Measurements from ENCODE around the gene CLEC1A. TPM values are rescaled to one million over a fixed set of nuclear protein-coding genes. Genes with fewer than 3 reads are reported as not detected.

The CLEC1A gene
- total and polyA plus RNA-seq, 2 donors from 2014 or later, result 5.3 to 6.3 TPM

GRCh38 chr12:10025236-10025635, 73.5 kb downstream of the CLEC1A start:
- FAIRE-seq, result no peak
- Histone ChIP-seq H3K9me3 (ENCODE audit: control insufficient read depth in 2 of 3, insufficient read depth in 1 of 3, low read length in 3 of 3) (no peaks in the 10 kb centered on the region), H3K9ac (ENCODE audit: low read length in 3 of 3) (no peak overlapping the region)

GRCh38 chr12:10021342-10021741, 77.4 kb downstream of the CLEC1A start:
- DNase-seq (no peak), FAIRE-seq (no peak)
- Histone ChIP-seq H3K27me3 (ENCODE audit: control insufficient read depth, insufficient read depth, low read length) (no peaks in the 10 kb centered on the region), H3K9ac (ENCODE audit: low read length in 3 of 3) (no peak overlapping the region), H3K9me3 (ENCODE audit: control insufficient read depth in 2 of 3, insufficient read depth in 1 of 3, low read length in 3 of 3) (no peaks in the 10 kb centered on the region), H3K36me3 (ENCODE audit: control insufficient read depth in 2 of 3, insufficient read depth in 3 of 3, low read length in 3 of 3) (no peaks in the 10 kb centered on the region), H3K4me3 (ENCODE audit: low read length in 3 of 3) (no peak overlapping the region), H3K27ac (ENCODE audit: low read depth in 2 of 2, low read length in 2 of 2) (no peak overlapping the region), H3K4me1 (ENCODE audit: control insufficient read depth in 2 of 3, insufficient read depth in 2 of 3, low read depth in 1 of 3, low read length in 3 of 3) (no peaks in the 10 kb centered on the region)
- intact Hi-C loops (cut with DNase I), result no loop called here
- no peak for TF ChIP-seq CTCF (IDR thresholded peaks at IDR 0.05; ENCODE audit: borderline replicate concordance, extremely low read depth, insufficient read depth)

More at GRCh38 chr12:10025236-10025635, 73.5 kb downstream of the CLEC1A start:
- intact Hi-C loops (cut with DNase I), result no loop called here
- Histone ChIP-seq H3K27me3 (ENCODE audit: control insufficient read depth, insufficient read depth, low read length) (no peaks in the 10 kb centered on the region), H3K4me1 (ENCODE audit: control insufficient read depth in 2 of 3, insufficient read depth in 2 of 3, low read depth in 1 of 3, low read length in 3 of 3) (no peaks in the 10 kb centered on the region), H3K36me3 (ENCODE audit: control insufficient read depth in 2 of 3, insufficient read depth in 3 of 3, low read length in 3 of 3) (no peaks in the 10 kb centered on the region), H3K4me3 (ENCODE audit: low read length in 3 of 3) (no peak overlapping the region), H3K27ac (ENCODE audit: low read depth in 2 of 2, low read length in 2 of 2) (no peak overlapping the region)
- DNase-seq, result no peak
- TF ChIP-seq CTCF (IDR thresholded peaks at IDR 0.05; ENCODE audit: borderline replicate concordance, extremely low read depth, insufficient read depth), result no peak

Other genes with a start within 250 kb of the CLEC1A start
- 11.8 TPM for gene CLEC2B, start 229.6 kb downstream of the CLEC1A start, total RNA-seq
- gene CLEC2B, start 229.6 kb downstream of the CLEC1A start, polyA plus RNA-seq (ENCODE audit: insufficient read depth, low read depth, low replicate concordance), result 7.0 TPM
- gene KLRF2, start 217.5 kb downstream of the CLEC1A start, total RNA-seq, result not detected
- gene KLRF2, start 217.5 kb downstream of the CLEC1A start, polyA plus RNA-seq (ENCODE audit: insufficient read depth, low read depth, low replicate concordance), result not detected
- gene CLEC2A, start 166.6 kb downstream of the CLEC1A start, total RNA-seq, result not detected
- not detected for gene CLEC2A, start 166.6 kb downstream of the CLEC1A start, polyA plus RNA-seq (ENCODE audit: insufficient read depth, low read depth, low replicate concordance)
- 4.8 TPM for gene CLEC12A, start 127.6 kb downstream of the CLEC1A start, total RNA-seq
- 1.3 TPM for gene CLEC12A, start 127.6 kb downstream of the CLEC1A start, polyA plus RNA-seq (ENCODE audit: insufficient read depth, low read depth, low replicate concordance)
- gene CLEC1B, start 99.9 kb downstream of the CLEC1A start, total RNA-seq, result not detected
- not detected for gene CLEC1B, start 99.9 kb downstream of the CLEC1A start, polyA plus RNA-seq (ENCODE audit: insufficient read depth, low read depth, low replicate concordance)
- gene CLEC12B, start 88.4 kb downstream of the CLEC1A start, total RNA-seq, result not detected
- not detected for gene CLEC12B, start 88.4 kb downstream of the CLEC1A start, polyA plus RNA-seq (ENCODE audit: insufficient read depth, low read depth, low replicate concordance)
- gene CLEC9A, start 68.3 kb downstream of the CLEC1A start, total RNA-seq, result 0.57 TPM
- gene CLEC9A, start 68.3 kb downstream of the CLEC1A start, polyA plus RNA-seq (ENCODE audit: insufficient read depth, low read depth, low replicate concordance), result not detected
- 20.0 TPM for gene CLEC7A, start 31.2 kb upstream of the CLEC1A start, total RNA-seq
- gene CLEC7A, start 31.2 kb upstream of the CLEC1A start, polyA plus RNA-seq (ENCODE audit: insufficient read depth, low read depth, low replicate concordance), result 0.43 TPM
- gene OLR1, start 73.1 kb upstream of the CLEC1A start, total RNA-seq, result 6.7 TPM
- gene OLR1, start 73.1 kb upstream of the CLEC1A start, polyA plus RNA-seq (ENCODE audit: insufficient read depth, low read depth, low replicate concordance), result 11.5 TPM
- gene TMEM52B, start 80.0 kb upstream of the CLEC1A start, total RNA-seq, result 25.7 TPM
- gene TMEM52B, start 80.0 kb upstream of the CLEC1A start, polyA plus RNA-seq (ENCODE audit: insufficient read depth, low read depth, low replicate concordance), result 292 TPM
- 142 TPM for gene GABARAPL1, start 113.9 kb upstream of the CLEC1A start, total RNA-seq
- 454 TPM for gene GABARAPL1, start 113.9 kb upstream of the CLEC1A start, polyA plus RNA-seq (ENCODE audit: insufficient read depth, low read depth, low replicate concordance)
- gene KLRD1, start 208.9 kb upstream of the CLEC1A start, total RNA-seq, result 5.5 TPM
- 0.37 TPM for gene KLRD1, start 208.9 kb upstream of the CLEC1A start, polyA plus RNA-seq (ENCODE audit: insufficient read depth, low read depth, low replicate concordance)

All from kidney (tissue), 14 donors.